Measurements from ENCODE around the gene DISC1.

DNA sequence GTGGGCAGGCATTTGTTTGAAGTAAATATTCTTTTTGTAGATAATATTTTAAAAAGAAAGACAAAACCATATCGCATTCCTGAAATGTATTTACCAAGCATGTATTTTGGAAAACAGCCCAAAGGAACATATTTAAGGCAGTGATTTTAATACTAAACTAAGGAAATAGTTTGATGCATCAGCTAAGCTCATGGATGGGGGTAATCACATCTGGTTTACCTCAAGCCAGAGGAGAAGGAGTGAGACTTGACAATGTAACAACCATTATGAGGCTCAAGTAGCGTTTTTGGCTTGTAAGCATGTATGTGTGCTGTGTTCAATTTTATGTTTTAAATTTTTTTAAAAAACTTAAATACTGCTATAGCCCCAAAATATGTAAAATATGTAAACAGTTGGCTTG, 390.5 kb downstream of the DISC1 start:
- TF ChIP-seq, protein P1, sequence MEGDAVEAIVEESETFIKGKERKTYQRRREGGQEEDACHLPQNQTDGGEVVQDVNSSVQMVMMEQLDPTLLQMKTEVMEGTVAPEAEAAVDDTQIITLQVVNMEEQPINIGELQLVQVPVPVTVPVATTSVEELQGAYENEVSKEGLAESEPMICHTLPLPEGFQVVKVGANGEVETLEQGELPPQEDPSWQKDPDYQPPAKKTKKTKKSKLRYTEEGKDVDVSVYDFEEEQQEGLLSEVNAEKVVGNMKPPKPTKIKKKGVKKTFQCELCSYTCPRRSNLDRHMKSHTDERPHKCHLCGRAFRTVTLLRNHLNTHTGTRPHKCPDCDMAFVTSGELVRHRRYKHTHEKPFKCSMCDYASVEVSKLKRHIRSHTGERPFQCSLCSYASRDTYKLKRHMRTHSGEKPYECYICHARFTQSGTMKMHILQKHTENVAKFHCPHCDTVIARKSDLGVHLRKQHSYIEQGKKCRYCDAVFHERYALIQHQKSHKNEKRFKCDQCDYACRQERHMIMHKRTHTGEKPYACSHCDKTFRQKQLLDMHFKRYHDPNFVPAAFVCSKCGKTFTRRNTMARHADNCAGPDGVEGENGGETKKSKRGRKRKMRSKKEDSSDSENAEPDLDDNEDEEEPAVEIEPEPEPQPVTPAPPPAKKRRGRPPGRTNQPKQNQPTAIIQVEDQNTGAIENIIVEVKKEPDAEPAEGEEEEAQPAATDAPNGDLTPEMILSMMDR (IDR thresholded peaks at IDR 0.05) = no peak
- TF ChIP-seq EZH2phosphoT487 (IDR thresholded peaks at IDR 0.05; ENCODE audit: borderline replicate concordance, low read depth) (no peak), SIN3A (IDR thresholded peaks at IDR 0.05; ENCODE audit: borderline replicate concordance, low read depth, low read length) (no peak), EP300 (IDR thresholded peaks at IDR 0.05; ENCODE audit: borderline replicate concordance in 1 of 2, low read depth in 1 of 2, low read length in 1 of 2) (no peak), MXI1 (IDR thresholded peaks at IDR 0.05; ENCODE audit: low read depth, low read length) (no peak), SMC3 (IDR thresholded peaks at IDR 0.05; ENCODE audit: low read depth, low read length) (no peak), TAF1 (IDR thresholded peaks at IDR 0.05; ENCODE audit: borderline replicate concordance, low read depth, low read length) (no peak), TCF12 (IDR thresholded peaks at IDR 0.05) (peak; percentile 71), RFX5 (IDR thresholded peaks at IDR 0.05; ENCODE audit: low read length) (no peak)
- TF ChIP-seq, protein P2, sequence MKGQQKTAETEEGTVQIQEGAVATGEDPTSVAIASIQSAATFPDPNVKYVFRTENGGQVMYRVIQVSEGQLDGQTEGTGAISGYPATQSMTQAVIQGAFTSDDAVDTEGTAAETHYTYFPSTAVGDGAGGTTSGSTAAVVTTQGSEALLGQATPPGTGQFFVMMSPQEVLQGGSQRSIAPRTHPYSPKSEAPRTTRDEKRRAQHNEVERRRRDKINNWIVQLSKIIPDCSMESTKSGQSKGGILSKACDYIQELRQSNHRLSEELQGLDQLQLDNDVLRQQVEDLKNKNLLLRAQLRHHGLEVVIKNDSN (IDR thresholded peaks at IDR 0.05; ENCODE audit: borderline replicate concordance, low read depth) = no peak
- TF ChIP-seq, protein P3, sequence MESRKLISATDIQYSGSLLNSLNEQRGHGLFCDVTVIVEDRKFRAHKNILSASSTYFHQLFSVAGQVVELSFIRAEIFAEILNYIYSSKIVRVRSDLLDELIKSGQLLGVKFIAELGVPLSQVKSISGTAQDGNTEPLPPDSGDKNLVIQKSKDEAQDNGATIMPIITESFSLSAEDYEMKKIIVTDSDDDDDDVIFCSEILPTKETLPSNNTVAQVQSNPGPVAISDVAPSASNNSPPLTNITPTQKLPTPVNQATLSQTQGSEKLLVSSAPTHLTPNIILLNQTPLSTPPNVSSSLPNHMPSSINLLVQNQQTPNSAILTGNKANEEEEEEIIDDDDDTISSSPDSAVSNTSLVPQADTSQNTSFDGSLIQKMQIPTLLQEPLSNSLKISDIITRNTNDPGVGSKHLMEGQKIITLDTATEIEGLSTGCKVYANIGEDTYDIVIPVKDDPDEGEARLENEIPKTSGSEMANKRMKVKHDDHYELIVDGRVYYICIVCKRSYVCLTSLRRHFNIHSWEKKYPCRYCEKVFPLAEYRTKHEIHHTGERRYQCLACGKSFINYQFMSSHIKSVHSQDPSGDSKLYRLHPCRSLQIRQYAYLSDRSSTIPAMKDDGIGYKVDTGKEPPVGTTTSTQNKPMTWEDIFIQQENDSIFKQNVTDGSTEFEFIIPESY (IDR thresholded peaks at IDR 0.05; ENCODE audit: borderline replicate concordance, low read depth) = no peak
- TF ChIP-seq, protein P4, sequence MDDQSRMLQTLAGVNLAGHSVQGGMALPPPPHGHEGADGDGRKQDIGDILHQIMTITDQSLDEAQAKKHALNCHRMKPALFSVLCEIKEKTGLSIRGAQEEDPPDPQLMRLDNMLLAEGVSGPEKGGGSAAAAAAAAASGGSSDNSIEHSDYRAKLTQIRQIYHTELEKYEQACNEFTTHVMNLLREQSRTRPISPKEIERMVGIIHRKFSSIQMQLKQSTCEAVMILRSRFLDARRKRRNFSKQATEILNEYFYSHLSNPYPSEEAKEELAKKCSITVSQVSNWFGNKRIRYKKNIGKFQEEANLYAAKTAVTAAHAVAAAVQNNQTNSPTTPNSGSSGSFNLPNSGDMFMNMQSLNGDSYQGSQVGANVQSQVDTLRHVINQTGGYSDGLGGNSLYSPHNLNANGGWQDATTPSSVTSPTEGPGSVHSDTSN (IDR thresholded peaks at IDR 0.05) = no peak
- TF ChIP-seq, protein P5, sequence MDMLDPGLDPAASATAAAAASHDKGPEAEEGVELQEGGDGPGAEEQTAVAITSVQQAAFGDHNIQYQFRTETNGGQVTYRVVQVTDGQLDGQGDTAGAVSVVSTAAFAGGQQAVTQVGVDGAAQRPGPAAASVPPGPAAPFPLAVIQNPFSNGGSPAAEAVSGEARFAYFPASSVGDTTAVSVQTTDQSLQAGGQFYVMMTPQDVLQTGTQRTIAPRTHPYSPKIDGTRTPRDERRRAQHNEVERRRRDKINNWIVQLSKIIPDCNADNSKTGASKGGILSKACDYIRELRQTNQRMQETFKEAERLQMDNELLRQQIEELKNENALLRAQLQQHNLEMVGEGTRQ (IDR thresholded peaks at IDR 0.05; ENCODE audit: borderline replicate concordance, low read depth, low read length) = no peak

All from SK-N-SH (cell line).